Hepatocyte (in vitro differentiated cells): Measurements from ENCODE around the gene SRGAP2C.
"Not testable (repeated sequence)": the region's sequence is repeated elsewhere in the genome, so short reads cannot be mapped to it uniquely, and the experiment has no call there.

Source experiments
- EZH2 ChIP-seq: fragments of 200-600 bp; sonication (generic); IDR thresholded peaks from 2 replicates; pipeline ENCODE4 v1.6.1; 2016; ENCODE audit warnings: antibody characterized with exemption, mild to moderate bottlenecking, borderline replicate concordance
- TF ChIP-seq, protein P1 (sequence below): fragments of 200-600 bp; sonication (generic); IDR thresholded peaks from 2 replicates; pipeline ENCODE4 v1.5.1; 2016; ENCODE audit warnings: antibody characterized with exemption, mild to moderate bottlenecking; ENCODE audit not compliant: poor library complexity

DNA sequence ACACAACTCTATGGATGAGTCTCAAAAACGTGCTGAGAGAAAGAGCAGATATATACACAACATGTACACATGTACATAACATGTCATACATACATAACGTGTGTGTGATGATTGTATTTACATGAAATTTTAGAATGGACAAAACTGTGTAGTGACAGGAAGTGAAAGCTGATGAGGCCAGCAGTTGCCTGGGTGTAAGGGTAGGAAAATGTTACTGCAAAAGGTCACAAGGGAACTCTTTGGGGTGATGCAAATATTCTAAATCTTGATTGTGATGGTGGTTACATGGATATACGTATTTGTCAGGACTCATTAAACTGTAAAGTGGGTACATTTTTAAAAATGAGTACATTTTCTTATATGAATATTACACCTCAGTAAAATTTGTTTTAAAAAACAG lies 236.7 kb downstream of the SRGAP2C start:
- TF ChIP-seq, protein P1, sequence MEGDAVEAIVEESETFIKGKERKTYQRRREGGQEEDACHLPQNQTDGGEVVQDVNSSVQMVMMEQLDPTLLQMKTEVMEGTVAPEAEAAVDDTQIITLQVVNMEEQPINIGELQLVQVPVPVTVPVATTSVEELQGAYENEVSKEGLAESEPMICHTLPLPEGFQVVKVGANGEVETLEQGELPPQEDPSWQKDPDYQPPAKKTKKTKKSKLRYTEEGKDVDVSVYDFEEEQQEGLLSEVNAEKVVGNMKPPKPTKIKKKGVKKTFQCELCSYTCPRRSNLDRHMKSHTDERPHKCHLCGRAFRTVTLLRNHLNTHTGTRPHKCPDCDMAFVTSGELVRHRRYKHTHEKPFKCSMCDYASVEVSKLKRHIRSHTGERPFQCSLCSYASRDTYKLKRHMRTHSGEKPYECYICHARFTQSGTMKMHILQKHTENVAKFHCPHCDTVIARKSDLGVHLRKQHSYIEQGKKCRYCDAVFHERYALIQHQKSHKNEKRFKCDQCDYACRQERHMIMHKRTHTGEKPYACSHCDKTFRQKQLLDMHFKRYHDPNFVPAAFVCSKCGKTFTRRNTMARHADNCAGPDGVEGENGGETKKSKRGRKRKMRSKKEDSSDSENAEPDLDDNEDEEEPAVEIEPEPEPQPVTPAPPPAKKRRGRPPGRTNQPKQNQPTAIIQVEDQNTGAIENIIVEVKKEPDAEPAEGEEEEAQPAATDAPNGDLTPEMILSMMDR, result not testable (repeated sequence)
- not testable (repeated sequence) for TF ChIP-seq EZH2
